ENCODE measurements around the gene TRIM66. TPM values are rescaled to one million over a fixed set of nuclear protein-coding genes. Genes with fewer than 3 reads are reported as not detected.

TRIM66 gene
- total RNA-seq, 2 experiments from 2014 or later, result 4.4 to 19.0 TPM

DNA sequence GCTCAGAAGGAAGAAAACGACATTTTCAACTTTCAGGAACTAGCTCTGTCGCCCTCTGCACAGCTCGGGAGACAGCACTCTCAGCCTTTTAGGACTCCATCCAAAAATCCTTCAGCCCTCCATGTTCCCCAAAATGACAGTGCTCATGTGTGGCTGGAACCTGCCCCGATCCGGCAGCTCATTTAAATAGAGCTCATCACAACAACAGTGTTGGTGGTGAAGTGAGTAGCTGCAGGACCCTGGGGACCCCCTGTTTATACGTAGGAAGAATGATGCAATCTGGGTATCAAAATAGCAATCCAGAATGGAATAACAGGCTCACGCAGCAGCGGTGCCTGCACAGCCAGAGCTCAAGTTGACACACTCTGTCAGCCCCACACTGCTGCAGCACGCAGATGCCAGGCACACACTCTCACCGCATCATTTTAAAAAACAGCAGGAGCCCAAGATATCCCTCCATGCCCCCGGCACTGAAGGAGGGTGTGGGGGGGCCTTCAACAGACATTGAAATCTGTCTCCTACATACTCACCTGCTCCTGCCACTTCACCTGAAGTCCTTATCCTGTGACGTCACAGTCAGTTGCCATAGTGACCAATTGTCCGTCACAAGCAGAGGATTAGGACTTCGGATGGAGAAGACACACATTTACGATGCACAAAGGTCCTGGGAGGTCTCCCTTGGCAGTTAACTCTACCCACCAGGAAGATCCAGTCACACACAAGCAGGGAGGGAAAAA is 24.0 kb downstream of the TRIM66 start:
- TF ChIP-seq CTCF (conservative IDR thresholded peaks at IDR 0.05; ENCODE audit: low read length) (no peak), EZH2phosphoT487 (IDR thresholded peaks at IDR 0.05; ENCODE audit: borderline replicate concordance, low read depth, low read length) (no peak)
- CTCF ChIA-PET (ENCODE audit: unreplicated experiment), result no interaction called here
- Histone ChIP-seq H3K4me1 (ENCODE audit: insufficient read depth, low read length, poor library complexity, severe bottlenecking) (no peaks in the 10 kb centered on the region), H3K9me2 (ENCODE audit: insufficient read depth, low read length) (no peaks in the 10 kb centered on the region), H4K20me1 (ENCODE audit: insufficient read depth, low read length) (no peaks in the 10 kb centered on the region), H2AFZ (ENCODE audit: low read length) (no peak overlapping the region), H3K36me3 (ENCODE audit: insufficient read depth, low read length) (no peaks in the 10 kb centered on the region), H3K9me3 (ENCODE audit: low read length) (no peaks in the 10 kb centered on the region), H3K79me2 (ENCODE audit: insufficient read depth, low read depth, low read length) (no peaks in the 10 kb centered on the region), H3K4me3 (ENCODE audit: low read depth, low read length, poor library complexity, severe bottlenecking) (no peak overlapping the region), H3K4me2 (ENCODE audit: low read length) (no peak overlapping the region), H3K27ac (ENCODE audit: low read depth, low read length, poor library complexity, severe bottlenecking) (no peak overlapping the region)
- no peak for DNase-seq (ENCODE audit: low spot score)
- BruUV-seq (replicated peaks), result no TSS peak
- intact Hi-C loops (cut with micrococcal nuclease; ENCODE audit: unreplicated experiment), result no loop called here
- POLR2A ChIA-PET, result interaction anchor here (0.6 kb wide), 1 partner anchor 342 kb away, joined by 3 read pairs; no protein-coding TSS in a partner anchor

GRCh38 chr11:8656291-8656690 is 26.2 kb downstream of the TRIM66 start:
- TF ChIP-seq CTCF (conservative IDR thresholded peaks at IDR 0.05; ENCODE audit: low read length), result no peak
- no peak for TF ChIP-seq EZH2phosphoT487 (IDR thresholded peaks at IDR 0.05; ENCODE audit: borderline replicate concordance, low read depth, low read length)
- no peak overlapping the region for H2AFZ ChIP-seq (ENCODE audit: low read length)
- H3K4me3 ChIP-seq (ENCODE audit: low read depth, low read length, poor library complexity, severe bottlenecking), result no peak overlapping the region
- no peaks in the 10 kb centered on the region for H3K9me3 ChIP-seq (ENCODE audit: low read length)
- no TSS peak for BruUV-seq (replicated peaks)
- DNase-seq (ENCODE audit: low spot score), result no peak
- no peak overlapping the region for H3K4me2 ChIP-seq (ENCODE audit: low read length)
- 0 out of 2 replicates have a peak, but pooled peaks cover 2% of the 10 kb centered on the region for H3K36me3 ChIP-seq (ENCODE audit: insufficient read depth, low read length)
- no peaks in the 10 kb centered on the region for H3K4me1 ChIP-seq (ENCODE audit: insufficient read depth, low read length, poor library complexity, severe bottlenecking)
- intact Hi-C loops (cut with micrococcal nuclease; ENCODE audit: unreplicated experiment), result no loop called here
- H3K9me2 ChIP-seq (ENCODE audit: insufficient read depth, low read length), result no peaks in the 10 kb centered on the region
- H4K20me1 ChIP-seq (ENCODE audit: insufficient read depth, low read length), result no peaks in the 10 kb centered on the region
- ChIA-PET POLR2A (interaction anchor here (1.0 kb wide), 1 partner anchor 13 kb away, joined by 6 read pairs; no protein-coding TSS in a partner anchor), CTCF (ENCODE audit: unreplicated experiment) (interaction anchor here (0.5 kb wide), 1 partner anchor 19 kb away, joined by 3 read pairs; no protein-coding TSS in a partner anchor)
- no peak overlapping the region for H3K27ac ChIP-seq (ENCODE audit: low read depth, low read length, poor library complexity, severe bottlenecking)
- H3K79me2 ChIP-seq (ENCODE audit: insufficient read depth, low read depth, low read length), result no peaks in the 10 kb centered on the region

- Histone ChIP-seq H3K36me3 (ENCODE audit: insufficient read depth, low read length) (peaks cover 6% of the 10 kb centered on the region; the same call in 1 of the 2 replicates), H3K4me1 (ENCODE audit: insufficient read depth, low read length, poor library complexity, severe bottlenecking) (no peaks in the 10 kb centered on the region), H2AFZ (ENCODE audit: low read length) (no peak overlapping the region), H3K9me3 (ENCODE audit: low read length) (no peaks in the 10 kb centered on the region), H3K4me2 (ENCODE audit: low read length) (no peak overlapping the region), H3K4me3 (ENCODE audit: low read depth, low read length, poor library complexity, severe bottlenecking) (no peak overlapping the region), H3K9me2 (ENCODE audit: insufficient read depth, low read length) (no peaks in the 10 kb centered on the region), H3K79me2 (ENCODE audit: insufficient read depth, low read depth, low read length) (no peaks in the 10 kb centered on the region), H3K27ac (ENCODE audit: low read depth, low read length, poor library complexity, severe bottlenecking) (no peak overlapping the region), H4K20me1 (ENCODE audit: insufficient read depth, low read length) (no peaks in the 10 kb centered on the region)
- POLR2A ChIA-PET, result no interaction called here
- TF ChIP-seq CTCF (conservative IDR thresholded peaks at IDR 0.05; ENCODE audit: low read length), result no peak
- no peak for TF ChIP-seq EZH2phosphoT487 (IDR thresholded peaks at IDR 0.05; ENCODE audit: borderline replicate concordance, low read depth, low read length)
- DNase-seq (ENCODE audit: low spot score), result no peak
- CTCF ChIA-PET (ENCODE audit: unreplicated experiment), result no interaction called here
- BruUV-seq (replicated peaks), result no TSS peak
- intact Hi-C loops (cut with micrococcal nuclease; ENCODE audit: unreplicated experiment), result no loop called here
Observed at GRCh38 chr11:8654503-8654902, 28.0 kb downstream of the TRIM66 start.
